Panc1 (cell line): ENCODE results near the gene EIF4E1B. TPM values are rescaled to one million over a fixed set of nuclear protein-coding genes. Genes with fewer than 3 reads are reported as not detected.

Source experiments
- ATAC-seq: fragments of 200-7000 bp; cut with Tn5 transposase; 2 replicates; pipeline ENCODE4 v1.9.1; 2020; ENCODE audit warnings: mild to moderate bottlenecking, moderate library complexity
- BruUV-seq: library from RNA; stranded (reverse); fragments of 400-500 nt; replicated peaks from 2 replicates; lab custom pipeline; 2021; lab: Mats Ljungman, UMichigan
- CTCF ChIA-PET: fragments of 300-600 bp; sonication (Branson Sonifier 250); formaldehyde crosslinking; loops from one replicate; lab custom pipeline; 2022; ENCODE audit warnings: antibody characterized with exemption; lab: Charles Lee
- POLR2A ChIA-PET: fragments of 300-600 bp; sonication (Branson Sonifier 250); formaldehyde crosslinking; loops from one replicate; lab custom pipeline; 2022; ENCODE audit warnings: antibody characterized with exemption; lab: Charles Lee
- DNase-seq: peaks from one replicate; pipeline ENCODE4 v3.0.0-alpha.2; 2010; ENCODE audit warnings: low read depth, low spot score
- H3K27ac ChIP-seq: 2 replicates; pipeline ENCODE4 v1.5.1; 2011; ENCODE audit warnings: mild to moderate bottlenecking, low read length, inconsistent platforms
- H3K27me3 ChIP-seq: fragments of 200-500 bp; sonication (Bioruptor generic); 2 replicates; pipeline ENCODE4 v1.6.0; 2014; ENCODE audit warnings: low read length, inconsistent platforms; ENCODE audit not compliant: control insufficient read depth, insufficient read depth
- H3K36me3 ChIP-seq: fragments of 200-500 bp; sonication (Bioruptor generic); 2 replicates; pipeline ENCODE4 v1.5.1; 2014; ENCODE audit warnings: inconsistent platforms, mild to moderate bottlenecking, low read length, moderate library complexity; ENCODE audit not compliant: control insufficient read depth, insufficient read depth
- H3K4me1 ChIP-seq: 2 replicates; pipeline ENCODE4 v1.5.1; 2011; ENCODE audit warnings: inconsistent platforms, mild to moderate bottlenecking, low read length, moderate library complexity; ENCODE audit not compliant: control insufficient read depth, insufficient read depth
- H3K4me3 ChIP-seq, 2 experiments: 2 replicates each; pipeline ENCODE4 v1.5.1; 2011 to 2012; ENCODE audit warnings: low read depth in 2 of 2, low read length in 2 of 2, mild to moderate bottlenecking in 2 of 2, inconsistent platforms in 1 of 2, moderate library complexity in 1 of 2
- H3K9me3 ChIP-seq: fragments of 200-500 bp; sonication (Bioruptor generic); 2 replicates; pipeline ENCODE4 v1.5.1; 2014; ENCODE audit warnings: low read depth, mild to moderate bottlenecking, inconsistent platforms, low read length, moderate library complexity; ENCODE audit not compliant: control insufficient read depth, insufficient read depth
- CTCF ChIP-seq: fragments of 450-650 bp; IDR thresholded peaks from 2 replicates; pipeline ENCODE4 v1.5.1; 2017; ENCODE audit warnings: mild to moderate bottlenecking
- POLR2AphosphoS5 ChIP-seq: IDR thresholded peaks from 2 replicates; pipeline ENCODE4 v1.6.1; 2012; ENCODE audit warnings: mild to moderate bottlenecking, low read depth, low read length, moderate library complexity
- SIN3A ChIP-seq: IDR thresholded peaks from 2 replicates; pipeline ENCODE4 v1.6.1; 2012; ENCODE audit warnings: low read depth, mild to moderate bottlenecking, low read length, moderate library complexity, borderline replicate concordance; ENCODE audit not compliant: insufficient read depth
- TCF7L2 ChIP-seq: IDR thresholded peaks from 2 replicates; pipeline ENCODE4 v1.6.1; 2011; ENCODE audit warnings: mild to moderate bottlenecking, low read depth, low read length, inconsistent platforms
- in situ Hi-C: cut with HindIII; loops from 2 replicates; pipeline ENCODE4 v1.10.0; 2016; ENCODE audit warnings: low sequenced_read_pairs, low pct_unique_long_range_greater_than_20kb
- intact Hi-C: fragments of 100-400 bp; cut with micrococcal nuclease; formaldehyde crosslinking; loops from one replicate; pipeline ENCODE4 v1.10.0; 2022; ENCODE audit not compliant: unreplicated experiment
- total RNA-seq: library from RNA; stranded (reverse); gene quantifications from one replicate; pipeline ENCODE4 v1.2.1, GENCODE V29; 2021; ENCODE audit not compliant: unreplicated experiment
- TF ChIP-seq, protein P1 (sequence below), 2 experiments: IDR thresholded peaks; 2 replicates each; pipeline ENCODE4 v1.6.1; 2011 to 2012; ENCODE audit warnings: low read depth in 2 of 2, control low read depth in 1 of 2, low read length in 1 of 2, mild to moderate bottlenecking in 1 of 2, moderate library complexity in 1 of 2; ENCODE audit not compliant: insufficient read depth in 1 of 2

The EIF4E1B gene
- total RNA-seq, 1 experiment from 2014 or later, result not detected

DNA sequence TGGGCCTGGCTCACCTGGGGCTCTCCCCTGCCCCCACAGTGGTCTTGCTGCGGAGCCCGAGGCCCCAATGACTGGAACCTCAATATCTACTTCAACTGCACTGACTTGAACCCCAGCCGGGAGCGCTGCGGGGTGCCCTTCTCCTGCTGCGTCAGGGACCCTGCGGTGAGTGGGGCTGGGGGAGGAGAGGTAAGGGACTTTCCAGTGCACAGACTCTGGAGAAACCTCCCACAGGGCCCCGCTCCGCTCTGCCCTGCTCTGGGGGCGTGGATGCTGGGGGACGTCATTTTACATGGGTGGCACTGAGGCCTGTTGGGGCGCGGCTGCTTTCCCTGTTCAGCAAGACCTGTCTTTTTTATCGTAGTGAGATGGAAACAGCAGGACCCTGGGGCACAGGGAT is 24.4 kb downstream of the EIF4E1B start:
- Histone ChIP-seq H3K4me1 (no peaks in the 10 kb centered on the region), H3K9me3 (no peaks in the 10 kb centered on the region), H3K27ac (no peak overlapping the region), H3K36me3 (no peaks in the 10 kb centered on the region), H3K4me3 (no peak overlapping the region), H3K27me3 (no peaks in the 10 kb centered on the region)
- POLR2A ChIA-PET, result no interaction called here
- no peak for ATAC-seq
- no peak for TF ChIP-seq POLR2AphosphoS5
- TF ChIP-seq CTCF, result no peak
- TF ChIP-seq TCF7L2, result no peak
- TF ChIP-seq, protein P1, sequence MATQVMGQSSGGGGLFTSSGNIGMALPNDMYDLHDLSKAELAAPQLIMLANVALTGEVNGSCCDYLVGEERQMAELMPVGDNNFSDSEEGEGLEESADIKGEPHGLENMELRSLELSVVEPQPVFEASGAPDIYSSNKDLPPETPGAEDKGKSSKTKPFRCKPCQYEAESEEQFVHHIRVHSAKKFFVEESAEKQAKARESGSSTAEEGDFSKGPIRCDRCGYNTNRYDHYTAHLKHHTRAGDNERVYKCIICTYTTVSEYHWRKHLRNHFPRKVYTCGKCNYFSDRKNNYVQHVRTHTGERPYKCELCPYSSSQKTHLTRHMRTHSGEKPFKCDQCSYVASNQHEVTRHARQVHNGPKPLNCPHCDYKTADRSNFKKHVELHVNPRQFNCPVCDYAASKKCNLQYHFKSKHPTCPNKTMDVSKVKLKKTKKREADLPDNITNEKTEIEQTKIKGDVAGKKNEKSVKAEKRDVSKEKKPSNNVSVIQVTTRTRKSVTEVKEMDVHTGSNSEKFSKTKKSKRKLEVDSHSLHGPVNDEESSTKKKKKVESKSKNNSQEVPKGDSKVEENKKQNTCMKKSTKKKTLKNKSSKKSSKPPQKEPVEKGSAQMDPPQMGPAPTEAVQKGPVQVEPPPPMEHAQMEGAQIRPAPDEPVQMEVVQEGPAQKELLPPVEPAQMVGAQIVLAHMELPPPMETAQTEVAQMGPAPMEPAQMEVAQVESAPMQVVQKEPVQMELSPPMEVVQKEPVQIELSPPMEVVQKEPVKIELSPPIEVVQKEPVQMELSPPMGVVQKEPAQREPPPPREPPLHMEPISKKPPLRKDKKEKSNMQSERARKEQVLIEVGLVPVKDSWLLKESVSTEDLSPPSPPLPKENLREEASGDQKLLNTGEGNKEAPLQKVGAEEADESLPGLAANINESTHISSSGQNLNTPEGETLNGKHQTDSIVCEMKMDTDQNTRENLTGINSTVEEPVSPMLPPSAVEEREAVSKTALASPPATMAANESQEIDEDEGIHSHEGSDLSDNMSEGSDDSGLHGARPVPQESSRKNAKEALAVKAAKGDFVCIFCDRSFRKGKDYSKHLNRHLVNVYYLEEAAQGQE (IDR thresholded peaks at IDR 0.05; ENCODE audit: insufficient read depth in 1 of 2, low read depth in 2 of 2, low read length in 1 of 2), result no peak
- TF ChIP-seq SIN3A, result no peak
- intact Hi-C loops (no loop called here), in situ Hi-C loops (no loop called here)
- no TSS peak for BruUV-seq
- CTCF ChIA-PET, result interaction anchor here (0.5 kb wide), 1 partner anchor 204 kb away, joined by 4 read pairs; no protein-coding TSS in a partner anchor
- DNase-seq, result no peak

- intact Hi-C loops (no loop called here), in situ Hi-C loops (no loop called here)
- Histone ChIP-seq H3K27me3 (no peaks in the 10 kb centered on the region), H3K36me3 (no peaks in the 10 kb centered on the region), H3K4me1 (no peaks in the 10 kb centered on the region), H3K4me3 (no peak overlapping the region), H3K9me3 (no peaks in the 10 kb centered on the region), H3K27ac (no peak overlapping the region)
- no peak for TF ChIP-seq POLR2AphosphoS5
- no peak for TF ChIP-seq TCF7L2
- no peak for TF ChIP-seq SIN3A
- TF ChIP-seq CTCF, result no peak
- TF ChIP-seq, protein P1 (IDR thresholded peaks at IDR 0.05; ENCODE audit: insufficient read depth in 1 of 2, low read depth in 2 of 2, low read length in 1 of 2), result no peak
- ChIA-PET POLR2A (no interaction called here), CTCF (interaction anchor here (0.6 kb wide), 1 partner anchor 241 kb away, joined by 3 read pairs; no protein-coding TSS in a partner anchor)
- ATAC-seq, result no peak
- no peak for DNase-seq
- BruUV-seq, result no TSS peak
Observed at GRCh38 chr5:176656467-176656990, 26.1 kb downstream of the EIF4E1B start.
